ENCODE results near the gene SERPINB2. TPM values are rescaled to one million over a fixed set of nuclear protein-coding genes. Genes with fewer than 3 reads are reported as not detected.

SERPINB2 gene, protein sequence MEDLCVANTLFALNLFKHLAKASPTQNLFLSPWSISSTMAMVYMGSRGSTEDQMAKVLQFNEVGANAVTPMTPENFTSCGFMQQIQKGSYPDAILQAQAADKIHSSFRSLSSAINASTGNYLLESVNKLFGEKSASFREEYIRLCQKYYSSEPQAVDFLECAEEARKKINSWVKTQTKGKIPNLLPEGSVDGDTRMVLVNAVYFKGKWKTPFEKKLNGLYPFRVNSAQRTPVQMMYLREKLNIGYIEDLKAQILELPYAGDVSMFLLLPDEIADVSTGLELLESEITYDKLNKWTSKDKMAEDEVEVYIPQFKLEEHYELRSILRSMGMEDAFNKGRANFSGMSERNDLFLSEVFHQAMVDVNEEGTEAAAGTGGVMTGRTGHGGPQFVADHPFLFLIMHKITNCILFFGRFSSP
- total RNA-seq (not detected), polyA plus RNA-seq (ENCODE audit: insufficient read depth, low read depth, low replicate concordance) (not detected)
- long read RNA-seq, donor 1, result 0 reads
- long read RNA-seq, donor 2, result 0 reads
- long read RNA-seq, donor 3, result 0 reads
- long read RNA-seq, donor 4, result 0 reads
- long read RNA-seq, donor 5, result 0 reads
- long read RNA-seq, donor 6, result 0 reads
- long read RNA-seq, donor 7, result 0 reads
- long read RNA-seq, donor 8, result 0 reads
- long read RNA-seq, donor 9, result 0 reads
- long read RNA-seq, donor 10, partial matches to known transcripts, result 0 of 1 reads
- long read RNA-seq, donor 10, other reads (novel, unspliced or antisense), result 0 of 1 reads

DNA sequence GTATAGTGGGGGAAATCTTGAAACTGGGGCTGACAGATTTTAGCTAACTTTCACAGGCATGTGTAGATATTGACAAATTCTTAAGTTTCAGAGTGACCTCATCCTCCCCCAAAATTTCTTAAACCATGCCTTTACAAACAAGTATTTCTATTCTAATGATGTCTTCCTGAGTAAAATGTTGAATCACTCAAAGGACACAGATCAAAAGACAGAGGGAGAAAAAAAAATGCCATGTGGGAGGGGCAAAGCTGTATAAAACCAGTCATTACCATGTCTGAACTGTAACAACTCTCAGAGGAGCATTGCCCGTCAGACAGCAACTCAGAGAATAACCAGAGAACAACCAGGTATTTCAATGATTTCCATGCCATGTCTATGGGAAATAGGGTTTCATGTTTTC is at the start of gene SERPINB2:
Gene SERPINB2, plus strand, starts transcription at position 282 of the 400 bp plus-strand sequence. CDS start 3,740 bp downstream, outside the sequence.
- DNase-seq (no peak), FAIRE-seq (no peak)
- no peaks in the 10 kb centered on the region for H3K9me3 ChIP-seq (ENCODE audit: control insufficient read depth in 2 of 3, insufficient read depth in 1 of 3, low read length in 3 of 3)
- no peaks in the 10 kb centered on the region for H3K36me3 ChIP-seq (ENCODE audit: control insufficient read depth in 2 of 3, insufficient read depth in 3 of 3, low read length in 3 of 3)
- H3K9ac ChIP-seq (ENCODE audit: low read length in 3 of 3), result no peak within 1 kb of the TSS
- H3K4me3 ChIP-seq (ENCODE audit: low read length in 3 of 3), result no peak within 1 kb of the TSS
- no peak within 1 kb of the TSS for H3K27ac ChIP-seq (ENCODE audit: low read depth in 2 of 2, low read length in 2 of 2)
- intact Hi-C loops (cut with DNase I), result no loop called here
- TF ChIP-seq, protein P1, sequence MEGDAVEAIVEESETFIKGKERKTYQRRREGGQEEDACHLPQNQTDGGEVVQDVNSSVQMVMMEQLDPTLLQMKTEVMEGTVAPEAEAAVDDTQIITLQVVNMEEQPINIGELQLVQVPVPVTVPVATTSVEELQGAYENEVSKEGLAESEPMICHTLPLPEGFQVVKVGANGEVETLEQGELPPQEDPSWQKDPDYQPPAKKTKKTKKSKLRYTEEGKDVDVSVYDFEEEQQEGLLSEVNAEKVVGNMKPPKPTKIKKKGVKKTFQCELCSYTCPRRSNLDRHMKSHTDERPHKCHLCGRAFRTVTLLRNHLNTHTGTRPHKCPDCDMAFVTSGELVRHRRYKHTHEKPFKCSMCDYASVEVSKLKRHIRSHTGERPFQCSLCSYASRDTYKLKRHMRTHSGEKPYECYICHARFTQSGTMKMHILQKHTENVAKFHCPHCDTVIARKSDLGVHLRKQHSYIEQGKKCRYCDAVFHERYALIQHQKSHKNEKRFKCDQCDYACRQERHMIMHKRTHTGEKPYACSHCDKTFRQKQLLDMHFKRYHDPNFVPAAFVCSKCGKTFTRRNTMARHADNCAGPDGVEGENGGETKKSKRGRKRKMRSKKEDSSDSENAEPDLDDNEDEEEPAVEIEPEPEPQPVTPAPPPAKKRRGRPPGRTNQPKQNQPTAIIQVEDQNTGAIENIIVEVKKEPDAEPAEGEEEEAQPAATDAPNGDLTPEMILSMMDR (IDR thresholded peaks at IDR 0.05; ENCODE audit: borderline replicate concordance, extremely low read depth, insufficient read depth), result no peak
- H3K4me1 ChIP-seq (ENCODE audit: control insufficient read depth in 2 of 3, insufficient read depth in 2 of 3, low read depth in 1 of 3, low read length in 3 of 3), result no peaks in the 10 kb centered on the region
- H3K27me3 ChIP-seq (ENCODE audit: control insufficient read depth, insufficient read depth, low read length), result no peaks in the 10 kb centered on the region

DNA sequence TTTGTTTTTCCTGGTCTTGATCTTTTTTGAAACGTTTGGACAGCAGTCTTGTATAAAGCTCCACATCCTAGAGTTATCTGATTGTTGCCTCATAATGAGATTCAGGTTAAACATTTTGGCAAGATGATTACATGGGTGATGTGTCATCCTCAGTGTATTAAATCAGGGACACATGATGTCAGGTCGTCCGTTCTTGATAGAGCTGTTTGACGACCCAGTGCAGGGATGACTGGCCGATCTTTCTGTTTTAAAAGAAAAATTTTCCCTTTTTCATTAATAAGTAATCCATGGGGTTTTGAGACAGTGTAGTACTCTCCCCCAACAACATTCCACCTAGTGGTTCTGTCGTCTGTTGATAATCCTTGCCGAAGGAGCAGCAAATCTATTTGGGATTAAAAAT is 44.5 kb upstream of the SERPINB2 start:
- Histone ChIP-seq H3K36me3 (ENCODE audit: control insufficient read depth in 2 of 3, insufficient read depth in 3 of 3, low read length in 3 of 3) (no peaks in the 10 kb centered on the region), H3K4me3 (ENCODE audit: low read length in 3 of 3) (no peak overlapping the region), H3K27ac (ENCODE audit: low read depth in 2 of 2, low read length in 2 of 2) (no peak overlapping the region), H3K27me3 (ENCODE audit: control insufficient read depth, insufficient read depth, low read length) (no peaks in the 10 kb centered on the region), H3K9me3 (ENCODE audit: control insufficient read depth in 2 of 3, insufficient read depth in 1 of 3, low read length in 3 of 3) (no peaks in the 10 kb centered on the region), H3K4me1 (ENCODE audit: control insufficient read depth in 2 of 3, insufficient read depth in 2 of 3, low read depth in 1 of 3, low read length in 3 of 3) (no peaks in the 10 kb centered on the region), H3K9ac (ENCODE audit: low read length in 3 of 3) (no peak overlapping the region)
- no peak for DNase-seq
- no peak for FAIRE-seq
- TF ChIP-seq, protein P1 (IDR thresholded peaks at IDR 0.05; ENCODE audit: borderline replicate concordance, extremely low read depth, insufficient read depth), result no peak
- intact Hi-C loops (cut with DNase I), result loop anchor here (10.0 kb wide), 1 partner anchor 318 kb away; no protein-coding TSS in a partner anchor

DNA sequence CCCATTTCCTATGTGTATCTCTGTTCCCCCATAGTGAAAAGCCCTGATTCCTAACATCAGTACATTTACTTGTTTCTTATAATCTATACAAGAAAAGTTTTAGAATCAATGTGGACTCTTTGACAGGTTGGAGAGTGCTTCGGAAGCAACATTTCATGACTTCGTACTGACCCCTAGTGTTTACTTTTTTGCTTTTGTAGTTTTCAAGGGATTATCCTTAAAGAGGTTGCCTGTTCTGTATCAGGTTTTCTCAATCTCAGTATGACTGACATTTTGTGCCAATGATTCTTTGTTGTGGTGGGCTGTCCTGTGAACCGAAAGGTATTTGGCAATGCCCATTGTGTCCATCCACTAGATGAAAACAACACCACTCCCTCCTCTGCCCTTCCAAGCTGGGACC is 43.3 kb upstream of the SERPINB2 start:
- intact Hi-C loops (cut with DNase I), result loop anchor here (10.0 kb wide), 1 partner anchor 319 kb away; no protein-coding TSS in a partner anchor
- H3K27ac ChIP-seq (ENCODE audit: low read depth in 2 of 2, low read length in 2 of 2), result no peak overlapping the region
- FAIRE-seq (peak; percentile 66), DNase-seq (peak in 2 of 5 donors; percentile 52 to 54)
- TF ChIP-seq, protein P1 (IDR thresholded peaks at IDR 0.05; ENCODE audit: borderline replicate concordance, extremely low read depth, insufficient read depth), result peak; percentile 38
- no peaks in the 10 kb centered on the region for H3K4me1 ChIP-seq (ENCODE audit: control insufficient read depth in 2 of 3, insufficient read depth in 2 of 3, low read depth in 1 of 3, low read length in 3 of 3)
- no peak overlapping the region for H3K9ac ChIP-seq (ENCODE audit: low read length in 3 of 3)
- H3K27me3 ChIP-seq (ENCODE audit: control insufficient read depth, insufficient read depth, low read length), result no peaks in the 10 kb centered on the region
- H3K4me3 ChIP-seq (ENCODE audit: low read length in 3 of 3), result no peak overlapping the region
- no peaks in the 10 kb centered on the region for H3K9me3 ChIP-seq (ENCODE audit: control insufficient read depth in 2 of 3, insufficient read depth in 1 of 3, low read length in 3 of 3)
- H3K36me3 ChIP-seq (ENCODE audit: control insufficient read depth in 2 of 3, insufficient read depth in 3 of 3, low read length in 3 of 3), result no peaks in the 10 kb centered on the region
